Activated CD8-positive, alpha-beta memory T cell treated with anti-CD3 and anti-CD28 coated beads, Interleukin-2, amount 10 ng/mL, durations not matched to agents 7 days and 5 days (primary cell): Measurements from ENCODE around the gene ZNF681. TPM values are rescaled to one million over a fixed set of nuclear protein-coding genes. Genes with fewer than 3 reads are reported as not detected.

Experiments used
- ATAC-seq: fragments of 150-1000 bp; cut with Tn5 transposase; one replicate; pipeline ENCODE4 v1.10.0; 2021; ENCODE audit warnings: moderate library complexity
- CTCF ChIA-PET: fragments of 350-600 bp; sonication (Branson Sonifier 250); formaldehyde crosslinking; loops from one replicate; lab custom pipeline; 2021; ENCODE audit warnings: antibody characterized with exemption; lab: Charles Lee
- DNase-seq: peaks from one replicate; pipeline ENCODE4 v3.0.0-alpha.2; 2020
- H3K27ac Mint-ChIP-seq: one replicate; pipeline ENCODE4 v1.8.0; 2021; ENCODE audit warnings: mild to moderate bottlenecking, mixed read lengths
- H3K27me3 Mint-ChIP-seq: one replicate; pipeline ENCODE4 v1.8.0; 2021; ENCODE audit warnings: mixed read lengths
- H3K36me3 Mint-ChIP-seq: one replicate; pipeline ENCODE4 v1.8.0; 2021; ENCODE audit warnings: mild to moderate bottlenecking, mixed read lengths
- H3K4me1 Mint-ChIP-seq: one replicate; pipeline ENCODE4 v1.8.0; 2021; ENCODE audit warnings: mixed read lengths
- H3K4me3 Mint-ChIP-seq: one replicate; pipeline ENCODE4 v1.8.0; 2021; ENCODE audit warnings: mild to moderate bottlenecking, moderate library complexity, mixed read lengths
- H3K9me3 Mint-ChIP-seq: one replicate; pipeline ENCODE4 v1.8.0; 2022; ENCODE audit warnings: low read depth, mixed read lengths
- total RNA-seq, 2 experiments: library from RNA; stranded (reverse); gene quantifications; one replicate each; pipeline ENCODE4 v1.2.3, GENCODE V29; 2021

ZNF681 gene
- total RNA-seq, result 1 to 10 TPM; 3.8 to 4.9 TPM

- Mint-ChIP-seq H3K36me3 (peaks cover 38% of the 10 kb centered on the region), H3K9me3 (peaks cover 15% of the 10 kb centered on the region), H3K27me3 (no peaks in the 10 kb centered on the region), H3K27ac (peak within 1 kb of the TSS; percentile 98), H3K4me3 (peak within 1 kb of the TSS; percentile 94), H3K4me1 (peaks cover 23% of the 10 kb centered on the region)
- CTCF ChIA-PET, result interaction anchor here (1.1 to 2.2 kb wide), 4 partner anchors 43 to 328 kb away, joined by 3 to 6 read pairs (median 4); partner anchors contain the start of genes ZNF254, ZNF675 and ZNF726
- ATAC-seq (peak; percentile 93), DNase-seq (peak; percentile 95)
These were observed at the start of gene ZNF681 for GRCh38 chr19:23758187-23759074. ZNF681 (minus strand) TSS chr19:23758891; CDS start chr19:23758749, 142 bp downstream.

- CTCF ChIA-PET, result interaction anchor here (0.7 kb wide), 1 partner anchor 83 kb away, joined by 3 read pairs; no protein-coding TSS in a partner anchor
- DNase-seq (no peak), ATAC-seq (no peak)
- no peak overlapping the region for H3K27ac Mint-ChIP-seq
- H3K4me1 Mint-ChIP-seq, result peaks cover 6% of the 10 kb centered on the region
- H3K36me3 Mint-ChIP-seq, result peaks cover 28% of the 10 kb centered on the region
- no peaks in the 10 kb centered on the region for H3K27me3 Mint-ChIP-seq
- no peak overlapping the region for H3K4me3 Mint-ChIP-seq
- H3K9me3 Mint-ChIP-seq, result peaks cover 2% of the 10 kb centered on the region
These were observed 46.0 kb upstream of the ZNF681 start for GRCh38 chr19:23804676-23805075.

GRCh38 chr19:23802290-23802689, 43.6 kb upstream of the ZNF681 start:
- Mint-ChIP-seq H3K27me3 (no peaks in the 10 kb centered on the region), H3K9me3 (peaks cover 7% of the 10 kb centered on the region), H3K36me3 (peaks cover 19% of the 10 kb centered on the region), H3K4me3 (peak overlapping the region; percentile 27), H3K4me1 (peaks cover 13% of the 10 kb centered on the region), H3K27ac (peak overlapping the region; percentile 27)
- ATAC-seq (no peak), DNase-seq (no peak)
- CTCF ChIA-PET, result no interaction called here

- Mint-ChIP-seq H3K9me3 (peaks cover 7% of the 10 kb centered on the region), H3K4me1 (peaks cover 13% of the 10 kb centered on the region), H3K27me3 (no peaks in the 10 kb centered on the region), H3K27ac (peak overlapping the region; percentile 27), H3K36me3 (peaks cover 20% of the 10 kb centered on the region), H3K4me3 (peak overlapping the region; percentile 27)
- CTCF ChIA-PET, result interaction anchor here (0.8 kb wide), 1 partner anchor 43 kb away, joined by 3 read pairs; the partner anchor contains the start of gene ZNF681
- ATAC-seq, result no peak
- no peak for DNase-seq
These were observed 43.1 kb upstream of the ZNF681 start for GRCh38 chr19:23801803-23802202.

GRCh38 chr19:23800868-23801267, 42.2 kb upstream of the ZNF681 start:
- ATAC-seq, result no peak
- DNase-seq, result no peak
- CTCF ChIA-PET, result interaction anchor here (0.8 kb wide), 1 partner anchor 42 kb away, joined by 3 read pairs; the partner anchor contains the start of gene ZNF681
- no peaks in the 10 kb centered on the region for H3K27me3 Mint-ChIP-seq
- no peak overlapping the region for H3K27ac Mint-ChIP-seq
- no peak overlapping the region for H3K4me3 Mint-ChIP-seq
- H3K36me3 Mint-ChIP-seq, result peaks cover 26% of the 10 kb centered on the region
- peaks cover 13% of the 10 kb centered on the region for H3K4me1 Mint-ChIP-seq
- peaks cover 9% of the 10 kb centered on the region for H3K9me3 Mint-ChIP-seq

GRCh38 chr19:23800271-23800670, 41.6 kb upstream of the ZNF681 start:
- H3K4me3 Mint-ChIP-seq, result no peak overlapping the region
- DNase-seq (no peak), ATAC-seq (no peak)
- no peak overlapping the region for H3K27ac Mint-ChIP-seq
- CTCF ChIA-PET, result no interaction called here
- no peaks in the 10 kb centered on the region for H3K27me3 Mint-ChIP-seq
- peaks cover 13% of the 10 kb centered on the region for H3K4me1 Mint-ChIP-seq
- H3K36me3 Mint-ChIP-seq, result peaks cover 26% of the 10 kb centered on the region
- peaks cover 10% of the 10 kb centered on the region for H3K9me3 Mint-ChIP-seq

- Mint-ChIP-seq H3K27me3 (no peaks in the 10 kb centered on the region), H3K4me3 (peak overlapping the region; percentile 30)
- peak; percentile 53 for DNase-seq
These were observed 40.6 kb upstream of the ZNF681 start for GRCh38 chr19:23799321-23799720.

GRCh38 chr19:23795462-23795861, 36.8 kb upstream of the ZNF681 start:
- ATAC-seq (no peak), DNase-seq (no peak)
- H3K4me1 Mint-ChIP-seq, result peaks cover 9% of the 10 kb centered on the region
- peaks cover 13% of the 10 kb centered on the region for H3K9me3 Mint-ChIP-seq
- CTCF ChIA-PET, result no interaction called here
- H3K27ac Mint-ChIP-seq, result no peak overlapping the region
- H3K36me3 Mint-ChIP-seq, result peaks cover 26% of the 10 kb centered on the region
- no peak overlapping the region for H3K4me3 Mint-ChIP-seq
- no peaks in the 10 kb centered on the region for H3K27me3 Mint-ChIP-seq

More at GRCh38 chr19:23799321-23799720, 40.6 kb upstream of the ZNF681 start:
- Mint-ChIP-seq H3K27ac (peak overlapping the region; percentile 60), H3K4me1 (peaks cover 13% of the 10 kb centered on the region), H3K9me3 (peaks cover 13% of the 10 kb centered on the region), H3K36me3 (peaks cover 28% of the 10 kb centered on the region)
- CTCF ChIA-PET, result no interaction called here
- ATAC-seq, result peak; percentile 82

- Mint-ChIP-seq H3K36me3 (peaks cover 38% of the 10 kb centered on the region), H3K4me1 (peaks cover 2% of the 10 kb centered on the region), H3K27ac (no peak overlapping the region), H3K27me3 (no peaks in the 10 kb centered on the region), H3K9me3 (peaks cover 16% of the 10 kb centered on the region), H3K4me3 (no peak overlapping the region)
- CTCF ChIA-PET, result no interaction called here
- ATAC-seq (no peak), DNase-seq (no peak)
These were observed 34.1 kb upstream of the ZNF681 start for GRCh38 chr19:23792784-23793183.

GRCh38 chr19:23790641-23791488, 32.2 kb upstream of the ZNF681 start:
- H3K27ac Mint-ChIP-seq, result no peak overlapping the region
- H3K27me3 Mint-ChIP-seq, result no peaks in the 10 kb centered on the region
- CTCF ChIA-PET, result no interaction called here
- H3K36me3 Mint-ChIP-seq, result peaks cover 42% of the 10 kb centered on the region
- peaks cover 12% of the 10 kb centered on the region for H3K9me3 Mint-ChIP-seq
- H3K4me3 Mint-ChIP-seq, result no peak overlapping the region
- H3K4me1 Mint-ChIP-seq, result peaks cover 2% of the 10 kb centered on the region
- DNase-seq (no peak), ATAC-seq (no peak)

- no peak overlapping the region for H3K27ac Mint-ChIP-seq
- H3K4me3 Mint-ChIP-seq, result no peak overlapping the region
- H3K27me3 Mint-ChIP-seq, result no peaks in the 10 kb centered on the region
- CTCF ChIA-PET, result no interaction called here
- peaks cover 8% of the 10 kb centered on the region for H3K9me3 Mint-ChIP-seq
- DNase-seq (no peak), ATAC-seq (no peak)
- H3K36me3 Mint-ChIP-seq, result peaks cover 51% of the 10 kb centered on the region
- H3K4me1 Mint-ChIP-seq, result peaks cover 6% of the 10 kb centered on the region
These were observed 30.6 kb upstream of the ZNF681 start for GRCh38 chr19:23789246-23789645.

GRCh38 chr19:23788411-23788810, 29.7 kb upstream of the ZNF681 start:
- ATAC-seq (no peak), DNase-seq (no peak)
- Mint-ChIP-seq H3K4me1 (peaks cover 12% of the 10 kb centered on the region), H3K27me3 (no peaks in the 10 kb centered on the region), H3K36me3 (peaks cover 58% of the 10 kb centered on the region), H3K4me3 (no peak overlapping the region), H3K27ac (no peak overlapping the region), H3K9me3 (peaks cover 8% of the 10 kb centered on the region)
- CTCF ChIA-PET, result no interaction called here

- Mint-ChIP-seq H3K9me3 (peaks cover 13% of the 10 kb centered on the region), H3K27me3 (no peaks in the 10 kb centered on the region), H3K36me3 (peaks cover 67% of the 10 kb centered on the region), H3K4me3 (no peak overlapping the region), H3K4me1 (peaks cover 11% of the 10 kb centered on the region), H3K27ac (no peak overlapping the region)
- no peak for ATAC-seq
- no peak for DNase-seq
- CTCF ChIA-PET, result no interaction called here
These were observed 28.4 kb upstream of the ZNF681 start for GRCh38 chr19:23787106-23787505.
